GM15510 (cell line): ENCODE data around the gene SPANXN3.
"Not testable (repeated sequence)": the region's sequence is repeated elsewhere in the genome, so short reads cannot be mapped to it uniquely, and the experiment has no call there.

ENCODE experiments used
- POLR2A ChIP-seq: IDR thresholded peaks from 3 replicates; pipeline ENCODE4 v1.6.1; 2011; ENCODE audit warnings: borderline replicate concordance; ENCODE audit not compliant: insufficient read length; ENCODE audit errors: extremely low read depth

The SPANXN3 gene

DNA sequence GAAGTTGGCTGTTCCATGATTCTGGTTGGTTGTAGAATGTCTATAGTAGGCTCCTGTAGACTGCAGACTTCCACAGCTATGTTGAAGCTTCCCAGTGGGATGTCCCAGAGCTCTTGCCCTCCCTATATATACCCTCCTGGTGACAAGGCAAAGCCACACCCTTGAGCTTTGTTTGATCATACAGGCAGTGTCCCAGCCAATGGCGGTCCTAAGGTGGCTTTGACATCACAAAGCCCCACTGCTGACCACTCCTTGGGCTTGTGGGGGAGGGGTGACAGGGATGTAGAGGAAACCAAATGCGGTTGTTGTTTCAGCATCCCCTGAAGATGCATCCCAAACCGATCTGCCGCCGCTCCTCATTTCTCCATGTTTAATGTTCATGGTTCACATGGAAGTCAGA lies at the start of gene SPANXN3:
SPANXN3 (minus strand) TSS at position 101 of the 400 bp plus-strand sequence; CDS start at position 17, 84 bp downstream.
- not testable (repeated sequence) for TF ChIP-seq POLR2A

GRCh38 chrX:143536176-143536575 lies 18.9 kb upstream of the SPANXN3 start:
- no peak for TF ChIP-seq POLR2A

GRCh38 chrX:143500751-143501150 lies 16.5 kb downstream of the SPANXN3 start:
- TF ChIP-seq POLR2A = no peak

DNA sequence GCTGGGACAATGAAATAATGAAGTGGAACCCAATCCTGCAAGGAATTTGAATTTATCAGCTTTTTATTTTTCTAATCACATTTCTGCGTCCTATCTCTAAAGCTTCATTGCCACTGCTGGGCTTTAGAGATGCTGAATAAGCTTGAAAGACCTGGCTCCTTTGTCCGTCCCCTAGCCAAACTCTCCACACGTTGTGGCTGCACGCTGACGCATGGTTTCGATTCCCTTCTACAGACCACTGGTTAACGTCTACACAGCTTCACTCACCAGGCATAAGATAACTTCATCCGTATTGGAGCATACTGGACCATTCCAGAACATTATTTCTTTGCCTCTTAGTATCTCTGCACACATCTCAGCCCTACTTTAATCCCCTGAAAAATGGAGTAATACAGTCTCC lies 31.2 kb downstream of the SPANXN3 start:
- TF ChIP-seq POLR2A = no peak

- no peak for TF ChIP-seq POLR2A
Observed at GRCh38 chrX:143476751-143477150, 40.5 kb downstream of the SPANXN3 start.

GRCh38 chrX:143472347-143472938 lies 44.8 kb downstream of the SPANXN3 start:
- TF ChIP-seq POLR2A = no peak

DNA sequence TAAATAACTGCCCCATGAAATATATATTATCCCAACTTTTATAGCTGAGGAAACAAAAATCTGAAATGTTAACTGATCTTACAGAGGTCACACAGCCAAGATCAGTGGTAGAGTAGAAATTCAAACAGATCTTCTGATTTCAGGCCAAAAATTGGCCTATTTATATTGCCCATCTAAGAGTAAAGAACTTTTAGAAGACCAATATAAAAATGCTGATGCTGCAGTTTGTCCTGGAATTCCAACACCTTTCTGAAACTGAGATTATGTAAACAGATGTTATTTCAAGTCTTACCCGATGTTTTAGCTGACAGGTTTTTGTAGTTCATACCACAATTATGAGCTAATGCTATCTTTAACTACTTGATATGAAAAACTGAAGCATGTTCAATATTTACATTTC lies 51.1 kb downstream of the SPANXN3 start:
- no peak for TF ChIP-seq POLR2A

- TF ChIP-seq POLR2A = no peak
Observed at GRCh38 chrX:143462696-143463095, 54.6 kb downstream of the SPANXN3 start.

DNA sequence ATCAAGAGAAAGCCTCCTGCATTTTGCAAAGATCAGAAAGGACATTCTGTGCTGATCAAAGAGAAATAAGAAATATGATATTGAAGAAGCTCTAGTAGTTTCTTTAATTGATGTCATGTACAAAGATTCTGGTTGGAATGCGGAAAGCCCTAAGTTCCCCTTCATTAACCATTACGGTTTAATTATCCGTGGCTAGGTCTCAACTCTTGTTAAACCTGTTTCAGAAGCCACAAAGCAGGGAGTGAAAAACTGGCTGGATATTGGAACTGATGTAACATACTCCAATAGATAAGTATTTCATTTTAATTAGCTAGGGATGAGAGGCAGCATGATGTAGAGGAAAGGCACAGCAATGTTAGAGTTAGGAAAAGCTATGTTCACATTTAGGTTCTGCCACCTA lies 55.7 kb downstream of the SPANXN3 start:
- no peak for TF ChIP-seq POLR2A
